ENCODE data around the gene RGP1.
A peak's percentile ranks its signal among the peaks of the same experiment; 100 is the strongest.

Gene RGP1

GRCh38 chr9:35745569-35745968 is 3.5 kb upstream of the RGP1 start:
- Histone ChIP-seq H3K36me3 (ENCODE audit: control insufficient read depth, insufficient read depth, low read length) (no peaks in the 10 kb centered on the region), H3K4me2 (ENCODE audit: low read length) (peak overlapping the region; percentile 54), H3K27me3 (ENCODE audit: control insufficient read depth, insufficient read depth, low read length) (no peaks in the 10 kb centered on the region), H2AFZ (no peak overlapping the region), H3K9ac (no peak overlapping the region), H3K4me3 (ENCODE audit: low read depth, low read length) (no peak overlapping the region), H3K27ac (no peak overlapping the region), H3K9me3 (ENCODE audit: control insufficient read depth, low read length) (no peaks in the 10 kb centered on the region), H3K79me2 (peaks cover 12% of the 10 kb centered on the region), H3K4me1 (peaks cover 8% of the 10 kb centered on the region)
- no peak for TF ChIP-seq CTCF (IDR thresholded peaks at IDR 0.05)

GRCh38 chr9:35746583-35746982 is 2.5 kb upstream of the RGP1 start:
- Histone ChIP-seq H3K27me3 (ENCODE audit: control insufficient read depth, insufficient read depth, low read length) (no peaks in the 10 kb centered on the region), H3K4me2 (ENCODE audit: low read length) (peak overlapping the region; percentile 91), H3K9ac (no peak overlapping the region), H3K9me3 (ENCODE audit: control insufficient read depth, low read length) (no peaks in the 10 kb centered on the region), H3K36me3 (ENCODE audit: control insufficient read depth, insufficient read depth, low read length) (no peaks in the 10 kb centered on the region), H3K27ac (no peak overlapping the region), H2AFZ (no peak overlapping the region), H3K4me3 (ENCODE audit: low read depth, low read length) (peak overlapping the region; percentile 94), H3K4me1 (peaks cover 8% of the 10 kb centered on the region), H3K79me2 (peaks cover 12% of the 10 kb centered on the region)
- no peak for TF ChIP-seq CTCF (IDR thresholded peaks at IDR 0.05)

GRCh38 chr9:35748242-35748857 is 737 bp upstream of the RGP1 start:
- H3K4me1 ChIP-seq, result peaks cover 8% of the 10 kb centered on the region

GRCh38 chr9:35749515-35750255 is 598 bp downstream of the RGP1 start:
- Histone ChIP-seq H3K79me2 (peaks cover 12% of the 10 kb centered on the region), H3K9ac (peak overlapping the region; percentile 46), H3K4me1 (peaks cover 8% of the 10 kb centered on the region), H3K36me3 (ENCODE audit: control insufficient read depth, insufficient read depth, low read length) (no peaks in the 10 kb centered on the region), H3K27me3 (ENCODE audit: control insufficient read depth, insufficient read depth, low read length) (no peaks in the 10 kb centered on the region), H3K9me3 (ENCODE audit: control insufficient read depth, low read length) (no peaks in the 10 kb centered on the region), H2AFZ (peak overlapping the region; percentile 75), H3K27ac (peak overlapping the region; percentile 84), H3K4me2 (ENCODE audit: low read length) (peak overlapping the region; percentile 77), H3K4me3 (ENCODE audit: low read depth, low read length) (peak overlapping the region; percentile 94)
- TF ChIP-seq CTCF (IDR thresholded peaks at IDR 0.05), result no peak

More at GRCh38 chr9:35748242-35748857, 737 bp upstream of the RGP1 start:
- H3K36me3 ChIP-seq (ENCODE audit: control insufficient read depth, insufficient read depth, low read length), result no peaks in the 10 kb centered on the region
- no peaks in the 10 kb centered on the region for H3K9me3 ChIP-seq (ENCODE audit: control insufficient read depth, low read length)
- peaks cover 12% of the 10 kb centered on the region for H3K79me2 ChIP-seq
- H3K4me3 ChIP-seq (ENCODE audit: low read depth, low read length), result peak overlapping the region; percentile 94
- H2AFZ ChIP-seq, result peak overlapping the region; percentile 75
- peak overlapping the region; percentile 91 for H3K4me2 ChIP-seq (ENCODE audit: low read length)
- H3K27ac ChIP-seq, result peak overlapping the region; percentile 84
- H3K27me3 ChIP-seq (ENCODE audit: control insufficient read depth, insufficient read depth, low read length), result no peaks in the 10 kb centered on the region
- H3K9ac ChIP-seq, result peak overlapping the region; percentile 28
- TF ChIP-seq CTCF (IDR thresholded peaks at IDR 0.05), result no peak
